Measurements from ENCODE around the gene PAFAH1B2.
"Not testable (repeated sequence)": the region's sequence is repeated elsewhere in the genome, so short reads cannot be mapped to it uniquely, and the experiment has no call there.

DNA sequence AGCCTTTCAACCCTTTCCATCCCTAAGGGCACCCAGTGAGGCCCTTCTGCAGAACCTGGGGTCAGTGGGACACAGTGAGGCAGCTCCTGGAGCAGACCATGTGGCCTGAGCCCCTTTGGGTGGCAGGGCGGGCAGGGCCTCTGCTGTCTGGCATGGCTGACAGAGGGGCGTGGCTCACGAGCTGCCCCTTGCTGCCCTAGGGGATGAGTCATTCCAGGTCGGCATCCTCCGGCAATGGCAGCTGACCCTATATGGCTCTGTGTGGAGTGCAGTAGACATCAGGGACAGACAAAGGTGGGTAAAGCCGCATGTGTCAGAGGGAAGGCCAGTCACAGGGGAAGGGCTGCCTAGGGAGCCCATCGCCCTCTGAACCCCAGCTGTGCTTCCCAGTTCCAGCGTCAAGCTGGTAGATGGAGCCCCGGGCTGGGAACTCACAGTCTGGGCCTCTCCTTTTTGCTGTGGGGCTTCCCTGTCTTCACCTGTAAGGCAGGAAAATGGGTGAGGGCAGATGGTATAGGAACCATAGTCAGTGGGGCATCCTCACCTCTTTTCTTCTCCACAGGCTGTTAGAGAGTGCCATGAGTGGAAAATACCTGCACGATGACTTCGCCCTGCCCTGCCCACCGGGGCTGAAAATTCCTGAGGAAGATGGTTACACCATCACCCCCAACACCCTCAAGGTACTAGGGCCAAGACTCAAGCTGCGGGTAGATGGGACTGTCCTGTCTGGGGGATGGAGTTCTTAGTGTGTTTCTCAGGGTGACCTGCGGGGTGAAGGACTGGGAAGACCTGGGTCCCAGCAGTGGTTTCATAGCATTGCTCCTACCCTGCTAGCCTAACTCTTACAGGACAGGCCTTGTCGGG is 6.6 kb upstream of the PAFAH1B2 start:
- not testable (repeated sequence) for TF ChIP-seq POLR2AphosphoS5, POLR2A (IDR thresholded peaks at IDR 0.05)
- TF ChIP-seq, protein P1, sequence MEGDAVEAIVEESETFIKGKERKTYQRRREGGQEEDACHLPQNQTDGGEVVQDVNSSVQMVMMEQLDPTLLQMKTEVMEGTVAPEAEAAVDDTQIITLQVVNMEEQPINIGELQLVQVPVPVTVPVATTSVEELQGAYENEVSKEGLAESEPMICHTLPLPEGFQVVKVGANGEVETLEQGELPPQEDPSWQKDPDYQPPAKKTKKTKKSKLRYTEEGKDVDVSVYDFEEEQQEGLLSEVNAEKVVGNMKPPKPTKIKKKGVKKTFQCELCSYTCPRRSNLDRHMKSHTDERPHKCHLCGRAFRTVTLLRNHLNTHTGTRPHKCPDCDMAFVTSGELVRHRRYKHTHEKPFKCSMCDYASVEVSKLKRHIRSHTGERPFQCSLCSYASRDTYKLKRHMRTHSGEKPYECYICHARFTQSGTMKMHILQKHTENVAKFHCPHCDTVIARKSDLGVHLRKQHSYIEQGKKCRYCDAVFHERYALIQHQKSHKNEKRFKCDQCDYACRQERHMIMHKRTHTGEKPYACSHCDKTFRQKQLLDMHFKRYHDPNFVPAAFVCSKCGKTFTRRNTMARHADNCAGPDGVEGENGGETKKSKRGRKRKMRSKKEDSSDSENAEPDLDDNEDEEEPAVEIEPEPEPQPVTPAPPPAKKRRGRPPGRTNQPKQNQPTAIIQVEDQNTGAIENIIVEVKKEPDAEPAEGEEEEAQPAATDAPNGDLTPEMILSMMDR (IDR thresholded peaks at IDR 0.05) = not testable (repeated sequence)
